GM18499 (cell line): ENCODE measurements around the gene CLCNKB.

Source experiments
- ATAC-seq: cut with Tn5 transposase; IDR thresholded peaks from one replicate; pipeline ENCODE4 v1.9.1; 2021; ENCODE audit warnings: moderate number of reproducible peaks; ENCODE audit not compliant: insufficient read depth, unreplicated experiment

Gene CLCNKB

DNA sequence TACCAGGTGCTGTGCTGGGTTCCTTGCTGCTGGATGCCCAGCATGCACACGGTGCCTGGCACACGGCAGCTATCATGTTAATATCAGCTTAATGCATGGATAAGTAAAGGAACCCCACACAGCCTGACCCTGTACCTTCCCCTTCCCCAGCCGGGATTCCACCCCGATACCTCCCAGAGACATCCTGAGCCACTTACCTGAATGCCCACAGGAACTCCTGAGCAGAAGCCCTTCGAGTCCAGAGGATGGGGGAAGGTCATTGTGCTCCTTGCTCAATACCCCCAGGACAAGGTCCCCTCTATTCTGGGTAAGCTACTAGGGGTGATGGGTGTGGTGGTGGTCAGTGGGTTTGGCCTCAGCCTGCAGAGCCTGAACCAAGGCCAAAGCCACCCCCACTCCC, 28.5 kb downstream of the CLCNKB start:
- ATAC-seq, result no peak

DNA sequence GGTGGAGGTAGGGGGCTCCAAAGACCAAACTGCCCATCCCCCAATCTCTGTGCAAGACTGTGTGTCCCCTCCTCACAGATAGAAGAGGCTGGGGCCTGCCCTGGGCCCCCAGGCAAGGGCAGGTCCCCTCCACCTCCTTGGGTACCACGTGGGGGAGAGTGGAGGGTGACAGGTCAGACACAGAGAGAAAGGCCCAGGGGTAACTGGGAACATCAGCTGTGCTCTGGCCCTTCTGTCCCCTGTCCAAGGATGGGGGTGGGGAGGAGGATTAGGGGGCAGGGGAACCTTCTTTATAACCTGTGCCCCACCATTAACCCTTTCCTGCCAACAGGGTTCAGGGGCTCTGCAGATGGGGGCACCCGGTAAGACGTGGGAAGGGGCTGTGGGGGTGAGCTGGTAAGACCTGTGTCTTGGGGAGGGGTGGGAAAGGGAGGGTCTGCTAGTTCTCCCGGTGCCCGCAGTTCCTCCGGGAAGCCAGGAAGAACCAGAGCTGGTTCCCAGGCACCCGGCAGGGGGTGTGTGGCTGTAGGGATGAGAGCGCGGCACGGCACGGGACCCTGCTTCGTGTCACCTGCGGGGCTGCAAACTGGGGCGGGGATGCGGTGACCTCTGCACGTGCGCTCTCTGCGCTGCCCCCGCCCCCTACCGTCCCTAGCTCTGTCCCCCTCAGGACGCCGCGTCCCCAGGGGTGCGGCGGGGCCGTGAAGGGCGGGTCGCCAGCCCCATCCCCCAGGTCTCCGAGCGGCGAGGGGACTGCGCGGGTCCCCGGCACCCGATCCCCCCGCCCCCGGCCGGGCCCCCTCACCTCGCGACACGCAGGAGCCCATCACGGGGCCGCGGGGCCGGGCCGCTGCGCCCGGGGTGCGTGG, 29.3 kb downstream of the CLCNKB start:
- ATAC-seq, result no peak

DNA sequence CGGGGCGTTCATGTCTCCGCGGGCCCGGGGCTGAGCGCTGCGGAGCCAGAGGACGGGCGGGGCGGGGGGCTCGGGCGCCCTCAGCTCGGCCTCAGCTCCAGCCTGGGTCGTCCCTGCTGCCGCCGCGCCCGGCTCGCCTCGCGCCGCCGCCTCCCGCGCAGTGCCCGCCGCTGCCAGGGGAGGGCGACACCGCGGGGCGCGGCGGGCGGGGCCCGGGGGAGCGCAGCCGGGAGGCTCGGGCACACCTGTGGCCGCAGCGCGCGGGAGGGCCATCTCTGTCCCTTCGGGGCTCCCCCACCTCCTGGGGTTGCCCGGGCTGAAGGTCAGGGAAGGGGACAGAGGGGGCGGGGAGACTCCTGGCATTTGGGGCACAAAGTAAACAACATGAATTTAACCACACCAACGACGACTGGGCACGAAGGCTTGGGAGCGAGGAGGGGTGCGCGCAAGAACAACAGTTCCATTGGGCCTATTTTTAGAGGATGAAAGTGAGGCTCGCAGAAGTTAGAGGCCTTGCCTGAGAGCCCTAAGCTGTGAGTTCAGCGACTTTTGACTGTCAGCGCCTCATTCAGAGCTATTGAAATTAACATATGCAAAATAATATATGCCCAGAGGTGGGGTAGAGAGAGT, 30.0 kb downstream of the CLCNKB start, which contains the start of gene FAM131C:
TSS of gene FAM131C (minus strand) at position 162 of the 630 bp plus-strand sequence. CDS start 209 bp downstream, outside the sequence.
- ATAC-seq, result no peak

DNA sequence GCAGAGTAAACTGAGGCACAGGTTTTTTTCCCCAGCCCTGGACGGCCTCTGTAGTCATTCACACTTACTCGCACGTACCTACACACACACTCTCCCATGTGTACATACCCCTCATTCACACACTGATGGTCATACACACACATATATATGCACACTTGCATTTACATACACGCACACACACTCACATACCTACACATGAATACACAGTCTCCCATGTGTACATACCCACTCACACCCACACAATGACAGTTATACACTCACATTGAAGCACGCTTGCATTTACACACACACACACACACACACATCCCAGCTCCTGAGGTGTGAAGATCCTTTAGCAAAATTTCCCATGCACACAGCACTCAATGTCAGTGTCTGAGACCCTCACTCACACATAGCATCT, 30.6 kb downstream of the CLCNKB start:
- no peak for ATAC-seq

DNA sequence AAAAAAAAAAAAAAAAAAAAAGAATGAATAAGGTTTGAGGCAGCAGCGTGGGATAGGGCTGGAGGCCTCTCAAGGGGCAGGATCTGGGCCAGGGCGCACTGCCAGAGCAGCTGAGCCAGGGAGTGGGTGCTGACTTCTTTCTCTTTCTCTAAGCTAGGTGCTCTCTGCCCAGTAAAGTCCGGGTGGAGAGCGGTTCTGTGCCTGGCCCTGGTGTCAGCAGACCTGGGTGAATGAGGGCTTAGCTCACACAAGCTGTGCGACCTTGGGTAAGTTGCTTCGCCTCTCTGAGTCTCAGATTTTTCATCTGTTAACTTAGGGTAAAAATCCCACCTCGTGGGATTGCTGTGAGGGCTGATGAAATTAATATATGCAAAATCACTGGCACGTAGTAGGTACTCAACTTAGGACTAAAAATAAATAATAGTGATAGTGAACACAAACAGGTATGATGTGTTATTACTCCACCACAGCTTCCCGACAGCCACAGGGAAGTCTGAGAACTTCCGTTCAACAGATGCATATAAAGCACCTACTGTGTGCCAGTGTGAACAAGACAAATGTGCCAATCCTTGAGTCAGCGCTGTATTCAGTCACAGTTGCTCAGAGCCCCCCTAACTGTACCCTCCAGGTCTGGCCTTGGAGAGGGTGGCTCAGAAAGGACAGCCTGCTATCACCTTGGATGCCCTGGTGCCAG, 31.9 kb downstream of the CLCNKB start:
- no peak for ATAC-seq

DNA sequence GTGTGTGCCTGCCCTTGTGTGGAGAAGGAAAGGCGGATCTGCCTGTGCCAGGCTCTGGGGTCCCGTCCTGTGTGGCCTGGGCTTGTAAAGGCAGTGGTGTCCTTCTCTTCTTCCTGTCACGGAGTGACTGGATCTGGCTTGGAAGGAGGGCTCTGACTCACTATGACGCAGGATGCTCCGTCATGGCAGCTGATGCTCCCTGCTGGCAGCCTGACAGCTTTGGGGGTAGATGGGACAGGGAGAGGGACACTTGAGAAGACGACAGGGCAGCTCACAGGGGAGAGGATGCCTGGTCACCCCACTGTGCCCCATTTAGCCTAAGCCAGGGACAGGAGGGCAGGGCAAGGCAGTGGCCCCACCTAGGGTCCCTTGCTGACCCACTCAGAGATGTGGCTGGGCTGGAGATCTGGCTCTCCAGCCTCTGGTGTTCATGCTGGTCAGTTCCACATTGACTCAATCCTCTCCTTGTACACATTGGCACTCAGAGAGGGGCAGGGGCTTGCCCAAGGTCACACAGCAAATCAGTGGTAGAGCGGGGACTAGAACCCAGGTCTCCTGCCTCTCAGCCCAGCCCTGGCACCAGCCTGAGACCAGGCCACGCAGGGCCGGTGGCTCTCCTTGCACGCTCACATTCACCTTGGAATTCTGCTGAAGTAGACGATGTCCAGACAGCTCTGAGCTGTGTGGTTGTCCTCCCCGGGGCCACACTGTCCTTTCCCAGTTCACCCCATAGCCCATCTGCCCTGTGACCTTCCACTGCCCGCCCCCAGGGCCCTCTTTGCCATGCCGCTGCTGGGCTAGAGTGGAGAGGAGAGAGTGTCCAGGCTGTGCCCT, 32.7 kb downstream of the CLCNKB start:
- no peak for ATAC-seq

DNA sequence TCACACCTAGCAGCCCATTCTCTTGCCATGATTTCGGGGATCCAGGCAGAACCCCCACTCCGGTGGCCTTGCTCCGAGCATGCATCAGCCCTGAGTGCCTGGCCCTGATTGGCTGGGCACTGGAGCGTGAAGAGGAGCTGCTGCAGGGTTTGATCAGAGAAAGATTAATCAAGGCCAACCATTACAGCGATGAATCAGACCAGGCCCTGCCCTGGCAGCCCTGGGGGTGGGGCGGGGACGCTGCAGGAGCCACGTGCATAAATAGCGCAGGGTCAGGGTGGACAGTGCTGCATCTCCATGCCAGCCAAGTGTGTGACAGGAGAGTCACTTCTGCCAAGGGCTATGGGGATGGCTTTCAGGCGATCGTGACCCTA, 33.3 kb downstream of the CLCNKB start:
- no peak for ATAC-seq

DNA sequence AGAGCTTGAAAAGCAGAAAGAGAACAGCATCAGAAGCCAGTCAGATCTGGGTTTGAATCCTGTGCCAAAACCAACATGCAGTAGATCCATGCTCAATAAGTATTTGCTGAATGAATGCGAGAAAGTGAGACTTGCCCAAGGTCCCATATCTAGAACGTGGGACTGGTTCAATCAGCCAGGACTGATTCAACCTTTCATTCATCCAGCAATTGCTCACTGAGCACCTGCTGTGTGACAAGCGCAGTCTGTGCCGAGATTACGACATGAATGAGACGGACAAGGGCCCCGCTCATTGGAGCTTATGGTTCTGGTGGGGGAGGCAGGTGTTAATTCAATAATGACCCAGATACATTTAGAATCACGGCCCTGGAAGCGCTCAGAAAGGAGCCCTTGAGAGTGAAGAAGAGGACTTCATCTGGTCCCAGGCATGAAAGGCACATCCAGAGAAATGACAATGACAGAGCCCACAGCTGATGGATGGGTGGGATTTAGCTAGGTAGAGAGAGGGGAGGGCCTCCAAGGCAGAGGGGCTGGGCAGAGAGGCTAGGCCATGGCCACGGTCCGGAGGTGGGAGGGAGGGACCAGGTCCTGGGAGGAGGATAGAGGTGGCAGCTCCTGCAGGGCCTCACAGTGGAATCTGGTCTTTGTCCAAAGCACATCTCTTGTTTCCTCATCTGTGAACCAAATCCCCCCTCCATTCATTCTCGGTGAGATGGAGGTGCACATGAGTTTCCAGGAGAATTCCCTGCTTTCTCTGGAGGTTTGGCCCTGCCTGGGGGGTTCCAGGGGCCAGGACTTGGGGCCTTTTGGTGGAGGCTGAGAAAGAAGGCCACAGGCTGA, 34.0 kb downstream of the CLCNKB start:
- no peak for ATAC-seq

DNA sequence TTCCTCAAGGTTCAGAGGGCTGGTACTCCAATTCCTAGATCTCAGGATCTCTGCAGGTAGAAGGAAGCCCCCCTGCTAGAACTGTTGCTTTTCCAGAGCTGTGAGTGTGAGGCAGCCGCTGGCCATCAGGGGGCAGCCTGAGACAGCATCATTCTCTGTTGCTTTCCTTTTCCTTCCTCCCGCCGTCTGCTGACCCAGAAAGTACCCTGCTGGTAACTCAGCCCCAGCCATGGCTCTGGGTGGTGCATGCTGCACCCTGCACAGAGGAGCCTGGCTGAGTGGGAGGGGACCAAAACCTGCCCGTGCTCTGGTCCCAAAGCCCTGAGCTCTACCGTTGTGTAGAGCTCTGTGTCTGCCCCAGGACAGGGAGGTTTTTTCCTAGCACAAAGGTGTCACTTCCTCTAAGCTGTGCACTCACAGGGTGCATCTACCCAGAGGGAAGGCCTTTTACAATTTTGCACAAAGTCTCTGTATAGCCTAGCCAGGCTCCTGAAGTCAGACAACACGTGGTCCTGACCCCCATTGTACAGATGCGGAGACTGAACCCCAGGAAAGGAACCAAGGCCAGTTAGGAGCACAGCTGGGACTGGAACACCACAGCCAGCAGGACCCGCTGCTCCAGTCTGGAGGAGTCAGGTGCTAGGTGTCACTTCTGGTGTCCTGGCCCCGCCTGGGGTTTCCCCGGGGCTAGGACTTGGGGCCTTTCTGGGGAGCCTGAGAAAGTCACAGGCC, 35.5 kb downstream of the CLCNKB start:
- ATAC-seq, result no peak

DNA sequence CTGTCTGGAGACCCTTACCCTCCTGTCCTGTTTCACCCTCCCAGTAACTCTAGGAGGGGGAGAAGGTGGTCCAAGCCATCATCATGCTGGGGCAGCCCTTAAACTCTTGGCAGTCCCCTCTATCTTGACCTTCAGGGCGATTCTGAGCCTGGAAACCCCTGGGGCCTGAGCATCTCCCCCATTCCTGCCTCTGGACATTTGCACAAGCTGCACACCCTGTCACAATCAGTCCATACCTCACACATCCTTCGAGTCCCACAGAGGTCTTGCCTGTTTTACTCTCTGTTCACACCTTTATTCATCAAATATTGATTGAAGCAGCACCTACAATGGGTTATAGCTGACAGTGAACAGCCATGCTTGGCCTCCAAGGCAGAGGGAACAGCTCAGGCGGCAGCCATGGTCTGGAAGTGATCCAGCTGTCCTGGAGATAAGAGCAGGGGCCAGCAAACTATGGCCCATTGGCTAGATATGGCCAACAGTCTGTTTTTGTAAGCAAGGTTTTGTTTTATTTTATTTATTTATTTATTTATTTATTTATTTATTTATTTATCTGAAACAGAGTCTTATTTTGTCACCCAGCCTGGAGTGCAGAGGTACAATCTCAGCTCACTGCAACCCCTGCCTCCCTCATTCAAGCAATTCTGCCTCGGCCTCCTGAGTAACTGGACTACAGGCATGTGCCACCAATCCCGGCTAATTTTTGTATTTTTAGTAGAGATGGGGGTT, 37.0 kb downstream of the CLCNKB start:
- ATAC-seq, result no peak

DNA sequence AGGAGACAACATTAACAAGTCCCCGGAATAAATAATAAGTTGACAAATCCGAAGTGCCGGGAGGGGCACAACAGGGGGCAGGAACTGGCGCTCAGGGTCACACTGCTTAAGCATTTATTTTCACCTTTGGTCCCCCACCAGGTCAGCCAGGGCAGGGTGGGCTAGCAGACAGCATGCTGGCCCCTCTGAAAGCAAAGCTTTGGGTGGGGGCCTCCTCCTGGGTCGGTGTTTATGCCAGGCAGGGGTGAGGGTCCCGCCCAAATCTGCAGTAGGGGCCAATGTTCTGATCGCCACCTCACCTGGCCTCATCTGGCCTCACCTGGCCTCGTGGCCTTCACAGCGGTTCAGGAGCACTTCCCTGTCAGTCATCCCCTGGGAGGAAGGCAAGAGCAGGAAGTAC, 38.1 kb downstream of the CLCNKB start:
- no peak for ATAC-seq

DNA sequence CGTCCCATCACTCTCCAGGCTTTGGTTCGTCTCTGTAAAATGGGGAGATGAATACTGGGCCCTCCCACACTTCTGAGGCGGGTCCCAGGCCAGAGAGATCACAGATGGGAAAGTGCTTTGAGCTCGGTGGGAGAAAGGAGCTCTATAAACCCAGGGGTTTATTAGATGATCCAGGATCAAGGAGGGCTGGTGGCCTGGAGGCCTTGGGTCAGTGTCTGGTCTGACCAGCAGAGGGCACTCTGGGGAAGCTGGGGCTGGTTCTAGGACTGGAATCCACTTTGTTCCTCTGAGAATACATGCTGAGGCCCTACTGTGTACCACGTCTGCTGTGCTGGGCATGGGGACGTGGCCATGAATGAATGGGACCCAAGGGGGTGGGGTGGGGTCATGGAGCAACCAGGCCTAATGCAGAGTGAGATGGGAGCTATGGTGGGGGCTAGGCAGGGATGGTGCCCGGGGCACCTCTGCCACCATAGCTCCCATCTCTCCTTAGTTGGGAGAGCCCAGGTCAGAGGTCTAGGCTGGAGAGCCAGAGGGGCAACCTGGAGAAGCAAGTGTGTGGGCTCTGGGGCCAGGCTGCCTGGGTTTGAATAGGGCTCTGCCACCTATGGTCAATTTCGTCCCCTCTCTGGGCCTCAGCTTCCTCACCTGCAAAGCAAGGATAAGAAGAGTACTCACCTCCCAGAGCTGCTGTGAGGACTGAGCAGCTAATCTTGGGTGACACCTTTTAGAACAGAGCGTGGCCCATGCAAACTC, 38.9 kb downstream of the CLCNKB start:
- no peak for ATAC-seq

DNA sequence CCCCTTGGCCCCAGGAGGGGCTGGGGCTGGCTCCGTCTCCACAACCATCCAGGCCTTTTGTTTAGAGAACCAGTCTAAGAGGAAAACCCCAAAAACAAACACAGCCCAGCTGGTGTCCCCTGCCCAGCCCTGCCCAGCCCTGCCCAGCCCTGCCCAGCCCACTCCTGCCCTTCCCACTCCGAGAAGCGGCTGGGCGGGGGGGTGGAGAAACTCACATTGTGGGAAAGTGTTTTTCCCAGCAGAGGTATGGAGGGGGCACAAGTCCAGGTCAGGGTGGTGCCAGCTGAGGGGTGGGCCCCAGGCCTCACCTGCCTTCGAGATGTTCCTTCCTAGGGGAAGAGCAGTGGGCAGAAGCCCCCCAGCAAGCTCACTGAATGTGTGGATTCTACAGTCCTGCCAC, 39.9 kb downstream of the CLCNKB start:
- no peak for ATAC-seq

DNA sequence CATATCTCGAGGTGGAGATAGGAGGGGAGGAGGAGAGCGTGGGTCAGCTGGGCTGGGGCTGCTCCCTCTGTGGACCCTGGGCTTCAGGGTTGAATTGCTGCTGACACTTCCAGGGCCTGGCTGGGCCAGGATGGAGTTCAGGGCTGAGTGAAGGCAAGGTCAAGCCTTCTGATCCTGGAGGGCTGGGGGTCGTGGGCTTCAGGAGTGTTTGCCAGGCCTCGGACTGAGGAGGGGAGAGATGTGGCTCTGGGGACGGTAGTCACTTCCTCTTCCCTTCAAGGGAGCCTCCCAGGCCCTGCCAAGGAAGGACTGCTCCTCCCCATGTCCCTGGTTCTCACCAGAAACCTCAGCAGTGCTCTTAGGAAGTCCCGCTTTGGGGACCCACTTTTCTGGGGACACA, 41.9 kb downstream of the CLCNKB start:
- ATAC-seq, result no peak

DNA sequence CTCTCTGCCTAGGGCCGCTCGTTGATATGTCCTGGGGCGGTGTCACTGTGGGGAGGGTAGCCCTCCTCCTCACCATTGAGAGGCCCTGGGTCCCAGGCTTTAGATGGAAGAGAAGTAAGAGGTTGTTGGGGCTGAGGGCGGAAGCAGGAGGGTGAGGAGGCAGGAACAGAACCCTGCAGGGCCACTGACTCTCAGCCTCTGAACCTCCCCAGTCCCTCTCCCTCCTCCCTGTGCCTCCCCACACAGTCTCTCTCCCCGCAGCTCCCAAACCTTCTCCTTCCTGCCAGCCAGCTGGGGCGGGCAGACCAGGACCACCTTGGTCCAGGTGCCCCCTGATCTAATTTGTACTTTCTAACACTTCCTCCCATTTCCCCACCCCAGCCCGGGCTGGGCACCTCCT, 44.2 kb downstream of the CLCNKB start:
- ATAC-seq, result no peak

DNA sequence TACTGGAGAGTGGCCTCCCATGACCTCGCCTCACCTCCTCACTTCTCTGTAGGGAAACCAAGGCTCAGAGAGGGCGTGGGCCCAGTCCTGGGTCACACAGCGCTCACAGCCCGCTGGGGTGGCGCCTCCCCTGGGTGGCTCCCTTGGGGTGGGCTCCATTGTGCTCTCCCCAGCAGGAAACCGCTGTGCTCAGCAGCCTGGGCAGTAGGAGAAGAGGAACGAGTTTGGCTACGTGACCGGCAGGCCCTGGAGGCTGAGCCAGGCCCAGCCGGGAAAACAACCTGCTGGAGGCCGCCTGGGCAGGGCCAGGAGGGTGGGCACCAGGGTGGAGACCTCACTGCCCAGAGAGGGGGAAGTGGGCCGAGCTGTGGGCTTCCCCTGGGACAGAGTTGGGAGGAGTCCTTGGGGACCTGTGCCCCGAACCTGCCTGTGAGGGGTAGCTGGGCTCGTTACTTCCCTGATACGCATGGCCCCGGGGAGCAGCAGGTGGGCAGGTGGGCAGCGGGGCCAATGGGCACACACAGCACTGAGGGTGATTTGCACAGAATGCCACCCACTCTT, 44.8 kb downstream of the CLCNKB start:
- no peak for ATAC-seq

DNA sequence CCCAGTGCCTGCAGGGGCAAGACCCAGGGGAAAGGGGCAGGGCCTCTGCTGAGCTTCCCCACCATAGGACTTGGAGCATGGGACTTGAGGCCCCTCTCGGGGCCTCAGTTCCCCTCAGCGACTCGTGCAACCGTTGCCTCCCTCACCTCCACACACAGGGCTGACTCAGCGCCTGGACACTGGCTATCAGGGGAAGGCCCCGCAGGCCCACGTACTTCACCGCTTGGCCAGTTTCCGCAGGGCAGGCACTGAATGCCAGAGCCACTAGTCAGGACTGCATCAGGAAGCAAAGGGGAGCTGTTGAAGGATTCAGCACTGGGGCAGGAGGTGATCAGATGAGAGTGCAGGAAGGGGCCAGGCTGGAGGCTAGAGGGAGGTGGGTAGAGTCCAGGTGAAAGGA, 45.4 kb downstream of the CLCNKB start:
- no peak for ATAC-seq
